Middle frontal gyrus (tissue), 1 donor: ENCODE results near the gene PYGM.

Source experiments
- DNase-seq: peaks from one replicate; pipeline ENCODE4 v3.0.0-alpha.2; 2015; ENCODE audit warnings: low spot score; ENCODE audit errors: extremely low spot score

The PYGM gene

DNA sequence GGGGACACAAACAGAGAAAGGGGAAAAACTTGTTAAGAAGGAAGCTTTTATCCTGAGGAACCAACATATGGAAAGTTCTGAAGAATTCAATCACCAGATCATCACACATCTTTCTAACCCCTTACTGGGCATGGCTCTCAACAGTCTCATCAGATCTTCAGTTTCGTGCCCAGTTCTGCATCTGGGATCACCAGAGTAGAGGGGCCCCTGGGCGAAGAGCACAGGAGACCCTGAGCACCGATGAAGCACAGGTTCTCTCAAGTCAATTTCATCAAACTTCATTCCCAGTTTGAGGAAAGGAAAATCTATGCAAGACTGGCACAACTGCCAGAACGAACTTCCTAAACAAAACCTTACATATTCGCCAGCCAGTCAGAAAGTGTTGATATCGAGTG is 8.5 kb upstream of the PYGM start:
- no peak for DNase-seq

DNA sequence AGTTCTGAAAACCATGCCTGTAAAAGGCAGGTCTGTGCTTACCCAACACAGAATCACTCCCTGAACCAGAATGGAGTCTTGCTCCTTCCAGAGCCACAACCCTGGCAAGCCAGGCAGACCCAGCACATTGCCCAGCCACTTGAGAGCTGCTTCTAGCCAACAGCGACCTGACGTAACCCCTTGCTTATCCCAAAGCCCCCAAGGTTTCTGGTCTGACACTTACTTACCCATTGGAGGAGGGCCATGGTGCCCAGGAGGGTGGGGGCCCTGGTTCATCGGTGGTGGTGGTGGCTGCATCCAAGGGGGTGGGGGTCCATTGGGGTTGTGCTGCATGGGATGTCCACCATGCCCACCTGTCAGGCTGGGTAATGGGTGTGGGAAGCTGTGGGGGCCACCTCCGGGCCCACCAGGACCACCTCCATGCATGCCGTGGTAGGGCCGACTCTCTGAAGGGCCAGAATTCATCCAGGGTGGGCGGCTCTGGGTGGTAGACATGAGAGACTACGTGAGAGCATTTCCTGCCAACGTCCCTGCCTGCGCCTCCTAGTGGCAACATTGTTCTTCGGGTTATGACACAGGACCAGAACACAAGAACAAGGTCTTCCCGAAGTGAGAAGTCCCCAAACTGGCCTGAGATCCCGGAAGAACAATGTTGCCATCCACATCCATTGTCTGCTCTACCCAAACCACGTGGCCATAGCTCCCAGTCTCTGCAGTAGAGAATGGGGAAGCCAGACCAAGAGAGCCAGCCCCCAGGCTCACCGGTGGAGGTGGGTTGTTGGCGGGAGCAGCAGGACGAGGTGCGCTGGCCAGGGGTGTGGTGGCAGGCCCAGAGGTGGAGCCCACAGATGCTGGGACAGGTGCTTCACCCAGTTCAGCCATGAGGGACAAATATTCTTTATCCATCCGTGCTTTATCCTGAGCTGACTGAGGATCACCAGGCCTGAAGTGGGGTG is 7.8 kb upstream of the PYGM start:
- no peak for DNase-seq

DNA sequence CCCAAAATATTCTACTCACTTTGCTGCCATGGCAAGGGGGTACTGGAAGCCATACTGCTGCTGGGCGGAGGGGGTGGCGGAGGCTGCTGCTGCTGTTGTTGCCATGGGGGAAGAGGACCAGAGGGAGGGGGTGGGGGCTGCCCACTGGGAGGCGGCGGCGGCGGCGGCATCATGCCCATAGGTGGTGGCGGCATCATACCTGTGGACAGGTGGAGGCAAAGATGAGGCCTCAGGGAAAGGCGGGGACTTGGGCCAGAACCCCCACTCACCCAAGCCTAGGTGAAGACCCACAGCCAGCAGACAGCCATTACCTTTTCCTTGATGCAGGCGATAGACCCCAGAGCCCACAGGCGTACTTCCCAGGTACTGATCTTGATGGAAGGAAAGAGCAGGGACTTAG is 7.1 kb upstream of the PYGM start:
- DNase-seq = no peak

DNA sequence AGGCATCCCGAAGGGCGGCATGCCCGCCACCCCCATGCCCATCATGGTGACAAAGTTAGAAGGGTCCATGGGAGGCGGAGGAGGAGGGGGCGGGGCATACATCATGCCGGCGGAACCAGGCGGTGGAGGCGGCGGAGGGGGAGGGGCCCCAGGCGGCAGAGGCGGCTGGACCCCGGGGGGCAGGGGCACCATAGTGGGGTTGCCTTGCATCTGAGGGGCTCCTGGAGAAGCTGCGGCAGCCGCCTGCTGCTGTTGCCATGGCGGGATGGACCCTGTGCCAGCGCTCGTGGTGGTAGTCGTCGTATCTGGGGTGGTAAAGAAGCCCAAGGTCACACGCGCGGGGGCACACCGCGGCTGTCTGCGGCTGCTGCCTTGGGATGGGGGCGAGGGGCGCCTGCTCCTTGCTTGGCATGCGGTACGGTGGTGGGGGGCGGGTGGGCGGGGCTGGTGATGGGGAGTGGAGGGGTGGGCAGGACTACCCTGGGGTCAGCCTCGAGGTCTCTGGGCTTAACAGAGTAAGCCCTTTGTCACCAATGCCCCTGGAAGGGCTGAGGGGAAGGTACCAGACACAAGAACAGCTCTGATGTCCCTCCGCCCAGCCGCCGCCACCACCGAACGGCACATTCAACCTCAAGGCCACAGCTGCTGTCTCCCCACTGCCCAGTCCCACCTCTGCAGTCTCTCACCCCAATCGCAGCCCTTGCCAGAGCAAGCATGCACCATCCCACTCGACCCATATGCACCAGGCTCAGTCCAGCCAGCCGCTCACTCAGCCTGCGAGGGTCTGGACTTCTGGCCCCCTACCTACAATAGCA is 6.3 kb upstream of the PYGM start:
- no peak for DNase-seq

DNA sequence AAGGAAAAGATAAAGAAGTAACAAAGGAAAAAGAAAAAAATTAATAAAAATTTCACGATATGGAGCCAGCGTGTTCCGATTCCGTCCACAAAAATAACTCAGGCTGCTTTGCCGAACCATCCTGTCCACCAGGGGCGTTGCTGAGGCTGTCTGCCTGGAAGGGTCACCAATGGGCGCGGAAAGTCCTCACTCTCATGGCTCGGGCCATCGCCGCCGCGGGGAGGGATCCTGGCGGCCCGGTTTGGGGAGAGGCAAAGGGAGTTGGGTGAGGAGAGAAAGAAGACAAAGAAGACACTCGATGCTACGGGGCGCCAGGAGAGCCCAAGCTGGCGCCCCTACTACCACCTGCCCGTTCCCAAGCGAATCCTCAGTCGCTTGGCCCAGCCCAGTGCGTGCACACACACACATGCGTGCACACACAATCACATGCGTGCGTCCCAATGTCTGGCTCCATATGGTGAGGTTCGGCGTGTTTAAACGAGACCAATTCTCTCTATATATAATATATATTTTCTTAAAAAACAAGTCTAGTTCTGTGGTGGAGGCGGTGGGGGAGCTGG is 5.6 kb upstream of the PYGM start:
- DNase-seq = no peak

DNA sequence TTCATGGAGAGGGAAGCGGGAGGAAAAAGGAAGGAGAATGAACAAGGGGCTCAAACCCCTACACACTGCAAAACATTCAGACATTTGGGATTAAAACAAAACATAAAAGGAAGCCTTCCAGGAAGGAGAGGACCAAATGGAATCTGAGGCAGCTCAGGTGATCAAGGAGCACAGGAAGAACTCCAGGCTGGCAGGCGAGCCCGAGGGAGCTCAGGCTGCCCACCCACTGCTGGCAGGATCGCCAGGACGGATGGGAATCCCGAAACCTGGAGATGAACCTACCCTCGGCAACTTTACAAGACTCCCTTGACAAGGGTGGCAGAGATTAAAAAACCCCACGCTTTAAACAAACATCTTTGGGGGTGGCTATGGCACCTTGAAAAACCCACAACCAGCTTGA is 5.0 kb upstream of the PYGM start:
- DNase-seq = no peak

DNA sequence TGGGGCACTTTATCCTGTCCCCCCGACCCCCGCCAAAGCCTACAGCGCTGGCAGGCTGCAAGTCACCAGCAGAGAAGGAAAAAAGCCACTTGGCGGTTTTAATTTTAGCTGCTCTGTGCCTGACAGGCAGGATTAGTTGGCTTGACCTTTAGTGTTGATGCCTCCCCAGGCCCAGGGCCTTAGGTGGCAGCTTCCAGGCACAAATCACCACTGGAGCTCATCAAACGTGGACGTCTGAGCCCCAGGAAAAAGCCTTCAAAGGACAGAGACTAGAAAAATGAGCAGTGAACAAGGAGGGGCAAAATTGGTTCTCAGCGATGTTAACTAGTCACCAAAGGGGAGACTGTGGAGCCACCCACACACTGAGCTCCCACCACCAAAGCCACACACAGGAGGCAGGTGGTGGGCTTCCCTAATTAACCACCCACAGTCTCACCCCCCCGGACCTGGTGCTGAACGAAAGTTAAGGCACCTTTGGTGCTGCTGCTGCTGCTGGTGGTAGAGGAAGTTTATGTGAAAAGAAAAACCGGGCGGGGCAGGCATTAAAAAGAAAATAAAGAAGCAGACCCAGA is 4.4 kb upstream of the PYGM start:
- DNase-seq = no peak

DNA sequence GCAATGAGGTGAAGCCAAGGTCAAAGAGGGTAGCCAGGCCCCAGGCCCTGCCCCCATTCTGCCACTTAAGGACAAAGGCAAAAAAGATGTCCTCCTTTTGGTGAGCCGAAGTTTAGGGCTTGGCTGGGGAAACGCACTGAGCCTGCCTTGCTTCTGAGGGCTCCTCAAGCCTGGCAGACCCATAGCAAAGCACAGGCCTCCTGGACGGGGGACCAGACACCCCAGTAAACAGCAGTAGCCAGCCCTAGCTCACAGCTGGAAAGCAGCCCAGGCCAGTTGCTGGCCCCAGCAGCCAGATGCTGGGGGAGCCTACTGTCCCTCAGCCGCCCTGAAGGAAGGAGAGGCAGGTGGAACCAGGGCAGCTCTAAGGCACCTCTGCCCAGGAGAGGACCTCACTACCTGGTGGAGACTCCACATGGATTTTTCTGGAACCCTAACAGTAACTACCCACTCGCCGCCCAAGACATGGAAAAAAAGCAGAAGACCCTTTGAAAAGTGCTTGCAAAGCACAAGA is 3.8 kb upstream of the PYGM start:
- no peak for DNase-seq

DNA sequence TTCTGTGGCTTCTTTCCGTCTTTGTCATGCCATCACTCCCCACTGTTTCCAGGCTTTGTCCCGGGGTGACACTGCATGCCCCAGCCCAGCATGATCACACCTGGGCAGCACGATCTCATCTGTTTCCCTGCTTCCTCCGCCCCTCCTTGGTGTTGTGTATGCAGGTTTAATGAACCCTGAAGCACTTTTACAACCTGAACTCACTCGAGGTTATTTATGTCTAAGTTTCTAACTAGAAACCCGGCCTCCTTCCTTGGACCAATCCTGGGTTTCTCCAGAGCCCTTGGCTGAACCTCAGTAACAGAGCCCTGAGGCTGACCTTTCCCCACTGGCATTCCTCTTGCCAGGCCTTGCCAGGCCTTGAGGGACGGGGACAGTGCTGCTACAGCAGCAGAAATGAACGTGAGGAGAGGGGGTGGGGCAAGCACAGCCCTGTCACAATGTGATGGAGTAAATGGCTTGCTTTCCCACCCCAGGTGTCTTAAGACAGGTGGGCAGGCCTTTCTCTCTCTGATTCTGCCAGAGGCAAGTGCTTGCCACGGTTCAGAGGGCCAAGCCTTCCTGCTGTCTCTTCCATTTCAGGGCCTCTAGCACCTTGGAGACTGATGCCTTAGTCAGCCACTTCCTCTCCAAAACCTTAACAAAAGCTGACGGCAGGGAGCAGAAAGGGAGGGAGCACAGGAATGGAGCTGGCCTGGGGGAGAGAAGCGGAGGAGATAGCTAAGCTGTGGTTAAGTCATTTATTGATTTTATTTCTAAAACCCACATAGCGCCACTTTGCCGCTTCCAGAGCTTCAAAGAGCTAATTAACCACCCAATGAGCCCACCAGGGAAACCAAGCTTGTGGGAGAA is 3.1 kb upstream of the PYGM start:
- no peak for DNase-seq

DNA sequence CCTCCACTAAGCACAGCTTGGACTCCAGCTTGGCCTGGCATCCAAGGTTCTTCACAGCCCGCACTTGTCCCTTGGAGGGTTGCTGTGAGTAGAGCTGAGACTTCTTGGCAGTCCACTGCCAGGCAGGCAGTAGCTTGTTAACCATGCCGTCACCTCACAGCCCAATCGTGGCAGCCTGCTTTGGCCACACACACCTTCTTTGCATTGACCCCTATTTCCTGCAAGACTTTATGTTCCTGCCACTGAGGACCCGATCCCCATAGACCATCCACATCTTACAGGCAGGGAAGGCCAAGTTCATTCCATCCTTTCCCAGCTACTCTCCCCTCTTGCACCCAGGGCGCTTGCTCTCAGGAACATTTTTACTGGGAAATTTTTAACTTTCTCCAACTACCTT is 2.5 kb upstream of the PYGM start:
- DNase-seq = no peak

DNA sequence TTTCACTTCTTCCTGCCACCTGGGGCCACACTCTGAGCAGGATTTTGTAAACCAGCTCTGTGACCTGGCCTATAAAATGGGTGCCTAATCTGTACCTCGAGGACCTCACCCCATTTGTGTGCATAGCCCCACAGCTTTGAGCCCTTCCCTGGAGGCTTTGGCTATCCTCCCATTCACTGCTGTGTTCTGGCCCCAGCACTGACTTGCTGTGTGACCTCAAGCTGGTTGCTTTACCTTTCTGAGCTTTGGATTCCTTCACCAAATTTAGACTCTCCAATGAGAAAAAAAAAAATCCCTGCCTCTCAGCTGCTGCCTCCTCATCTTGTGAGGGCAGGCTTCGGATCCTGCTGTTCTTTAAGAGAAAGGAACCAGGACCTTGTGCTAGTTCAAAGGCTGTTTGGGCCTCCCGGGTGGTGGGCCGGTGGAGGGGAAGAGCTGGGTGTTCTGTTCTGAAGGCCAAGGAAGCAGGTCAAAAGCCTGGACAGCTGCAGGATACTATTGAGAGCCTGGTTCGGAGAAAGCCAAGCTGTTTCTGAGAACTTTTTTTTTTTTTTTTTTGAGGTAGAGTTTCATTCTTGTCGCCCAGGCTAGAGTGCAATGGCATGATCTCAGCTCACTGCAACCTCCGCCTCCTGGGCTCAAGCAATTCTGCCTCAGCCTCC is 1.1 kb upstream of the PYGM start:
- no peak for DNase-seq

DNA sequence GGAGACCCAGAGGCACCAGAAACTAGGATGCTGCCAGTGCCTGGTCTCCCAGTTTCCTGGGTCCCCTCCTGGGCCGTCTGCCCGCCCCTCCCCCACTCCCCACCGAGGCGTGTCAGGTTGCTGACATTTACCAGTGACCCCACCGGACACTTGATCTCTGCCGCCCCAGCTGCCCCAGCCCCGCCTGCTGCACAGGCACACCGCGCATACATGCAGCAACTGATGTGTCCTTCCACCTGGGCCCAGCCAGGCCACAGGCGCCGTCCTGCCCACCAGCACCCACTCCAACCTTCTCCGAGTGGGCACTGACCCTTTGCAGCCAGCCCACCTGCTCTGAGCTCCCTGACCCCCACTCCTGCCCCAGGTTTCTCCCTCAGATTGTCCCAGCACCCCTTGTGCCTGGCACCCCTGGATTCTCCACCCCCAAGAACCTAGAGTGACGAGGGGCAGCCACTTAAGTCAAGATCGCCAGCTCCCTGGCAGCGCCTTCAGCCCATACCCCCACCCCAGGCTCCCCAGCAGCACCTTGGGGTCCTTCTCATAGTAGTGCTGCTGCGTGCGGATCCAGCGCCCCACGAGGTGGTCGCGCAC is 548 bp downstream of the PYGM start:
- DNase-seq = no peak

DNA sequence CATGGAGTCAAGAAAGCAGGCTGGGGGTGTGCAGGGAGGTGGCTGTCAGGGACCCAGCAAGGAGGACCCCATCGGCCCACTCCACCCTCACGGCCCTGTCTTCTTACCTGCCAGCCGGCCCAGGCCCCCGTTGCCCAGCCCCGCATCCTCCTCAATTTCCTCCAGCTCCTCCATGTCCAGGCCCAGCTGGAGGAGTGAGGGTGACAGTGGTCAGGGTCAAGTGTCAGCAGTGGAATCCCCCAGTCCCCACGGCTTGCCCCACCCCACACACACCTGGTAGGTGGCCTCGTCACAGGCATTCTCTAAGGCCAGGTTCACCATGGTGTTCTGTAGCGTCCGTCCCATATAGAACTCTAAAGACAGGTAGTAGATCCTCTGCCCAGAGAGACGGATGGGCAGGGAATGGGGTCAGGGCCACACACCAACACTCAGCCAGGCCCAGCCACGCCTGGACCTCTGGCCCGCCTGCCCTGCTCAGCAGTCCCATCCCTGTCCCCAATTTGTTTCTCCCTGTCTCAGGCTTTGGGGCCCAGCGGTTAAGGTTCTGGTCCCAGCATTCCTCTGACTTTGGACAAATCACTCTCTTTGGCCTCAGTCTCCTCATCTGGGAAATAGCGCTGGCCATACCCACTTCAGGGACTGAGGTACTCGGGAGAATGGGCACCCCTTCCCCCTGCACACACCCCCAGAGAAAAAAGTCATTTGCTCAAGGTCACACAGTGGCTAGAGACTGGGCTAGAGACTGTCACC is 1.3 kb downstream of the PYGM start:
- DNase-seq = no peak

DNA sequence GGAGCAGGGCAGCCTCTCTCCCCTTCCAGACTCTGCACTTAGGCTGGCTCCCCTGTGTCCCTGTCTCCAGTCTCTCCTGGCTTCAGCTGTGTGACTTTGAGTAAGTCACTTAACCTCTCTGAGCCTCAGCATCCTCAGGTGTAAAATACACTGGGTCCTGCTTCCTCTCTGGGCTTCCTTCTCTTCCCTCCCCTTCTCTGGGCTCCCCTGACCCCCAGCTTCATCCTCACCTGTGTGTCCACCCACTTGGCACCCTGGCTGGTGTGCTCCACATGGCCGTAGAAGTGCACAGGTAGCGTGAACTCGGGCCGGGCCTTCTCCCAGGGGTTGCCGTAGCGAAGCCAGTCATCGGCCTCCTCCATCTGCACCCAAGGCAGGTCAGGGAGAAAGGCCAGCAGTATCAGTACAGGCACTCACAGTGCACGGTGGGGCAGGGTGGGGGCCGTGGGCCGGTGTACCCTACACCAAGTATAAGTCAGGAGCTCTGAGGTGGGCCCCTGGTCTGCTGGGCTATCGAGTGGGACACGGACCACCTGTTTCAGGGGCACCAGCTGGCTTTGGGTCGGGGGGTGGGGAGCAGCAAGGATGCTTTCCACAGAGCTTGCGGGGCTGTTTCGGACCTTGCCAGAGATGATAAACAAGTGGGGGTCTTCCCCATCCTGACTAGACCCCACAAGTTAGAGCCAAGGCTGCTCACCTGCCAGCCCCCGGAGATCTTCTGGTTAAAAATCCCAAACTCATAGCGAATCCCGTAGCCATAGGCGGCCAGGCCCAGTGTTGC is 2.0 kb downstream of the PYGM start:
- no peak for DNase-seq

DNA sequence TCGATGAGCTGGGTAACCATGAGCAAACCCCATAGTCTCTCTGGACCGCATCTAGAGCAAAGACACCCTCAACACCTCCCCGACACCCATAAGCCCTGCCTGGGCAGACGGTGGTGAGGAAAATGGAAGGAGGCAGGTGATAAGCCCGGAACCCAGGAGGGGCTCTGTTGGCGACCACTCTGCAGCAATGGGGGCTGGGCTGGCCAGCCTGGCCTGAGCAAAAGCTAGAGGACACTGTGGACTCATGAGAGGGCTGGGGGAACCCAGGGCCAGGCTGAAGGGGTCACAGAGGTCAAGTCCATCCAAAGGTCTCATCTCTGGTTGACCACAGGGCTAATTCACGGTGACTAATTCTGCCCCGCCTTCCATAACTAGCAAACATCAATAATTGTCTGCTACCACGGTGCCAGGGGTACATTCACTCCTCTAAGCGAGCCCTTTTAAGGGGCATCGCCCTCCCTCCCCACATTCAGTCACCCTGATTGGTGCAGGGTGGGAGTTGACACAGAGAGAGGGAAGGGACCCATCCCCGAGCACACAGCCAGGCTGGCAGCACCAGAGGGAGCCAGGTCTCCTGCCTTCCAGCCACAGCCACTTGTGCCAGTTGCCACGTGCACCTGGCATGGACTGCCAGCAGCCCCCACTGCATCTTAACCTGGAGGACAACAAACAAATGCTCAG is 4.0 kb downstream of the PYGM start:
- DNase-seq = no peak

DNA sequence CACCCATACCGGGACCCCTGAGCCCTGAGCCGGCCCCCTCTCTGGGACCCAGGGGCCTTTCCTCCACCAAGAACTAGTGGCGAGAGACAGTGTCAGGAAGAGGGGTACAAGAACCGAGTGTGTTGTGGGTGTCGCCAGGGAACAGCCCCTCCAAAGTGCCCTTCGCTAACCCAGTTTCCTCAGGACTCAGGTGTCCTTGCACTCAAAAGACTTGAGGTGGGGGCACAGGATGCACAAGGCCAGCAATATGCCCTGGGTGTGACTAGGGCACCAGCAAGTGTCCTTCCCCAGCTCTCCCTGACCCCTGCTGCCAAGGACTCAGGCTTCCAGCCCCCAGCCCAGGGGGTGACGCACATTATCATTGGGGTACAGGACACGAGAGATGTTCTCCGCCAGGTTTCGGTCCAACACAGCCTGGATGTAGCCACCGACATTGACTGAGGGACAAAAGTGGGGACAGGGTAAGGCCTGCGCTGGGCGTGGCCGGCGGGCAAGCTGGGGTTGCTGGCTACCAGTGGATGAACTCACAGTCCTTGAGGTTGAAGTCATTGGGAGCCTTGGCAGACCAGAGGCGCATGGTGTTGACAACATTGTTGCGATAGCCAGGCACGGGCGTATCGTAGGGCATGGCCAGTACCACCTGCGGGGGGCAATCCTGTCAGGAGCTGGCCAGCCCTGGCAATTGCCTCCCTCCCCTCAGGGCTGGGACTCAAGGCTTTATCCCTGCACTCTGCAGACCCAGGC is 4.7 kb downstream of the PYGM start:
- DNase-seq = no peak
